Measurements from ENCODE around the gene ROBO1. TPM values are rescaled to one million over a fixed set of nuclear protein-coding genes. Genes with fewer than 3 reads are reported as not detected.

Gene ROBO1
- total and polyA plus RNA-seq, 2 donors (not counting 3 experiments of a cell fraction or from before 2014, with no cell fraction given), result 5.9 to 14.2 TPM

- Histone ChIP-seq H3K79me2 (ENCODE audit: control insufficient read depth, insufficient read depth, low read length) (no peaks in the 10 kb centered on the region), H3K9me3 (replicated peaks; ENCODE audit: control insufficient read depth, insufficient read depth, low read length) (no peaks in the 10 kb centered on the region), H3K36me3 (ENCODE audit: control insufficient read depth in 2 of 2, extremely low read depth in 1 of 2, insufficient read depth in 2 of 2, low read length in 2 of 2) (no peaks in the 10 kb centered on the region), H4K20me1 (replicated peaks; ENCODE audit: control insufficient read depth, extremely low read depth, insufficient read depth, low read length) (no peaks in the 10 kb centered on the region), H3K9me1 (replicated peaks; ENCODE audit: control insufficient read depth, extremely low read depth, insufficient read depth, low read length) (no peaks in the 10 kb centered on the region), H3K9ac (replicated peaks; ENCODE audit: extremely low read depth, insufficient read depth, low read length) (no peak overlapping the region), H3K4me3 (replicated peaks in 1 of 3; ENCODE audit: insufficient read depth in 1 of 3, low read depth in 1 of 3, low read length in 3 of 3) (no peak overlapping the region), H2AFZ (ENCODE audit: low read depth, low read length) (no peak overlapping the region), H3K4me1 (ENCODE audit: control insufficient read depth, extremely low read depth, insufficient read depth, low read length) (peaks cover 7% of the 10 kb centered on the region), H3K4me2 (ENCODE audit: insufficient read depth, low read length) (no peak overlapping the region), H3K27me3 (ENCODE audit: control insufficient read depth in 2 of 2, insufficient read depth in 2 of 2, low read length in 2 of 2) (no peaks in the 10 kb centered on the region), H3K27ac (ENCODE audit: insufficient read depth, low read depth, low read length) (no peak overlapping the region)
- intact Hi-C loops (cut with micrococcal nuclease), result no loop called here
- DNase-seq (ENCODE audit: low read depth, low spot score) (no peak), FAIRE-seq (no peak)
- POLR2A ChIA-PET, result no interaction called here
- CTCF ChIA-PET, result no interaction called here
- TF ChIP-seq JUN (IDR thresholded peaks at IDR 0.05; ENCODE audit: borderline replicate concordance, insufficient read depth, insufficient read length, low read depth), result no peak
- no peak for TF ChIP-seq CTCF (IDR thresholded peaks at IDR 0.05; ENCODE audit: extremely low read depth in 1 of 2, insufficient read depth in 1 of 2, low read depth in 1 of 2, low read length in 2 of 2)
- no peak for TF ChIP-seq EZH2 (IDR thresholded peaks at IDR 0.05; ENCODE audit: borderline replicate concordance, low read depth, low read length, severe bottlenecking)
- no peak for TF ChIP-seq POLR2AphosphoS5 (IDR thresholded peaks at IDR 0.05; ENCODE audit: insufficient read depth, low read depth, low read length)
- no peak for TF ChIP-seq FOS (IDR thresholded peaks at IDR 0.05; ENCODE audit: borderline replicate concordance, insufficient read depth, low read length)
- no peak for TF ChIP-seq MYC (IDR thresholded peaks at IDR 0.05; ENCODE audit: low read depth, low read length)
- TF ChIP-seq MAX (IDR thresholded peaks at IDR 0.05; ENCODE audit: insufficient read depth, insufficient read length), result no peak
- no peak for TF ChIP-seq POLR2A (IDR thresholded peaks at IDR 0.05; ENCODE audit: low read depth, low read length)
- no peak for TF ChIP-seq GATA2 (IDR thresholded peaks at IDR 0.05; ENCODE audit: insufficient read depth, insufficient read length, low read depth, low read length)
- no TSS peak for BruUV-seq (replicated peaks)
- dilution Hi-C loops (cut with MboI; ENCODE audit: extremely low pct_ligation_motif_present, low sequenced_read_pairs), result no loop called here
These were observed 797.1 kb downstream of the ROBO1 start for GRCh38 chr3:78970656-78971055.

All from endothelial cell of umbilical vein (primary cell).